HG03565 (cell line): Measurements from ENCODE around the gene PAX2.

Experiments used
- ATAC-seq: cut with Tn5 transposase; IDR thresholded peaks from one replicate; pipeline ENCODE4 v1.9.1; 2021; ENCODE audit warnings: mild to moderate bottlenecking, moderate library complexity; ENCODE audit not compliant: unreplicated experiment

The PAX2 gene

GRCh38 chr10:100873827-100874326 is 128.5 kb downstream of the PAX2 start:
- ATAC-seq: no peak

- no peak for ATAC-seq
These were observed 129.5 kb downstream of the PAX2 start for GRCh38 chr10:100874702-100875483.

GRCh38 chr10:100875484-100876166 is 130.2 kb downstream of the PAX2 start:
- ATAC-seq: no peak

GRCh38 chr10:100876585-100877460 is 131.4 kb downstream of the PAX2 start:
- no peak for ATAC-seq

- ATAC-seq: no peak
These were observed 132.1 kb downstream of the PAX2 start for GRCh38 chr10:100877461-100877850.

GRCh38 chr10:100878291-100878910 is 133.0 kb downstream of the PAX2 start:
- ATAC-seq: no peak
